Measurements from ENCODE around the gene ITFG2.
"Not testable (repeated sequence)": the region's sequence is repeated elsewhere in the genome, so short reads cannot be mapped to it uniquely, and the experiment has no call there.

Gene ITFG2

GRCh38 chr12:2863402-2863801 lies 50.9 kb downstream of the ITFG2 start:
- DNase-seq (ENCODE audit: low read depth in 2 of 2) = not testable (repeated sequence)

DNA sequence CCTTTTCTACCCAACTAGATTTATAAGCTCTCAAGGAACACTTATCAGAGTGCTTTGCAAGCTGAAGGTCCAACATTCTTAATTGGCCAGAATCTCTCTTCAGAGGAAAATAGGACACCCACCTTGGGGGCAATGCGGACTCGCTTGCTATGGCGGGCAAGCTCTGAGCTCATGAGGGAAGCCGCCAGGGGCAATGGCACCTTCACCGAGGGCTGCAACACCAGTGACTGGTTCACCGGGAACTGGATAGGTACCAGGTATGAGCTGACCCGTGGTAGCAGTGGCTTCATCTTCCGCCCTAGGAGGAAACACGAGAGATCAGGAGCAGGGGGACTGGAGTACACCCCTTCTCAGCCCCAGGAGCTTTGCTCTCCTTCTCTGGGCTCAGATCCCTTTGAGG lies 51.7 kb downstream of the ITFG2 start:
- DNase-seq (ENCODE audit: low read depth in 2 of 2) = no peak

- DNase-seq (ENCODE audit: low read depth in 2 of 2) = not testable (repeated sequence)
These were observed 56.6 kb downstream of the ITFG2 start for GRCh38 chr12:2868986-2869632.

All from stimulated activated CD8-positive, alpha-beta memory T cell treated with anti-CD3 and anti-CD28 coated beads, Interleukin-7, amount 100 ng/mL, for 1 hour (primary cell).